ENCODE data around the gene FAM110A. TPM values are rescaled to one million over a fixed set of nuclear protein-coding genes. Genes with fewer than 3 reads are reported as not detected.

FAM110A gene
- total and polyA plus RNA-seq, 9 of the 15 experiments (the other 6 are each of a cell fraction or from before 2014, with no cell fraction given): 0.73 to 15.5 (median 3.6) TPM

DNA sequence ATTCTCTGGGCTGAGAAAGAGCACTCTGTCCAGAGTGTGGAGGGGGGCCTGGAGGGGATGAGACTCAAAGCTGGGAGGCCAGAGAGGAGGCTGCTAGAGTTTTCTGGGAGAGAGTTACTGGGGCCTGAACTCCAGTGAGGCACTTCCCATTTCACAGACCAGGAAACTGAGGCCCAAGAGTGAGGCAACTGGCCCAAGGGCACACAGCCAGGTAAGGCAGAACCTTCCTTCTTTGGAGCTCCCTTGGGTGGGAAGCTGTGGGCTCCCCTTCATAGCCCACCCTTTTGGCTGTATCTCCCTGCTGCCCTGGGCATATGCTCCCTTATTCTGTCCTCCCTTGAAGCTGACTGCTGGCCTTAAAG is 48.2 kb downstream of the FAM110A start:
- Histone ChIP-seq H3K27ac (ENCODE audit: extremely low read depth, low read depth, low read length) (no peak overlapping the region), H3K9me1 (ENCODE audit: control insufficient read depth, insufficient read depth, low read length) (no peaks in the 10 kb centered on the region), H3K79me2 (ENCODE audit: control insufficient read depth, insufficient read depth, low read length) (no peaks in the 10 kb centered on the region), H3K27me3 (ENCODE audit: control insufficient read depth in 2 of 2, insufficient read depth in 2 of 2, low read length in 2 of 2) (peaks cover 0 to 11% of the 10 kb centered on the region in 2 experiments; a peak in 2 of 5 replicates), H3K4me3 (no peak overlapping the region), H4K20me1 (replicated peaks; ENCODE audit: control insufficient read depth, insufficient read depth, low read length) (no peaks in the 10 kb centered on the region), H3K36me3 (ENCODE audit: control insufficient read depth, insufficient read depth, low read length) (no peaks in the 10 kb centered on the region), H3K9me3 (replicated peaks; ENCODE audit: control insufficient read depth, insufficient read depth, low read depth, low read length) (no peaks in the 10 kb centered on the region), H3K4me2 (ENCODE audit: insufficient read depth, low read length) (no peak overlapping the region), H3K4me1 (replicated peaks in 1 of 2; ENCODE audit: control insufficient read depth in 2 of 2, insufficient read depth in 2 of 2, low read length in 2 of 2) (peaks cover 0 to 6% of the 10 kb centered on the region in 2 experiments; a peak in 2 of 5 replicates), H3K9ac (ENCODE audit: insufficient read depth in 1 of 2, low read depth in 2 of 2, low read length in 2 of 2) (no peak overlapping the region), H2AFZ (ENCODE audit: low read depth, low read length) (no peak overlapping the region)
- TF ChIP-seq POLR2AphosphoS5 (IDR thresholded peaks at IDR 0.05; ENCODE audit: control insufficient read depth, insufficient read depth, low read depth, low read length) (no peak), REST (IDR thresholded peaks at IDR 0.05; ENCODE audit: borderline replicate concordance) (no peak), REST (CRISPR knock-in tag; IDR thresholded peaks at IDR 0.05; ENCODE audit: low read depth) (0 out of 2 replicates have a peak, but pooled peaks have one; percentile 7), RBM25 (IDR thresholded peaks at IDR 0.05; ENCODE audit: low read depth, low read length, severe bottlenecking) (peak; percentile 37)
- ChIA-PET POLR2A (no interaction called here), CTCF (ENCODE audit: low intra/inter-chr PET ratio) (no interaction called here)
- intact Hi-C loops (cut with micrococcal nuclease) (no loop called here), in situ Hi-C loops (cut with MboI) (no loop called here)
- DNase-seq (ENCODE audit: extremely low read depth in 1 of 4, low spot score in 3 of 4): no peak
- ATAC-seq: no peak
- BruUV-seq (replicated peaks): no TSS peak
- no peak for FAIRE-seq
